M059J (cell line): ENCODE measurements around the gene CC2D1A. TPM values are rescaled to one million over a fixed set of nuclear protein-coding genes. Genes with fewer than 3 reads are reported as not detected.
A peak's percentile ranks its signal among the peaks of the same experiment; 100 is the strongest.

ENCODE experiments used
- DNase-seq: peaks from one replicate; pipeline ENCODE4 v3.0.0-alpha.2; 2012; ENCODE audit warnings: low read depth
- total RNA-seq: library from RNA; depleted of rRNA; stranded (reverse); fragments of >200 nt; shearing (Covaris generic); gene quantifications from 2 replicates; pipeline ENCODE4 v1.2.3, GENCODE V29; 2014

CC2D1A gene
- total RNA-seq, 1 experiment from 2014 or later = 25.1 TPM

DNA sequence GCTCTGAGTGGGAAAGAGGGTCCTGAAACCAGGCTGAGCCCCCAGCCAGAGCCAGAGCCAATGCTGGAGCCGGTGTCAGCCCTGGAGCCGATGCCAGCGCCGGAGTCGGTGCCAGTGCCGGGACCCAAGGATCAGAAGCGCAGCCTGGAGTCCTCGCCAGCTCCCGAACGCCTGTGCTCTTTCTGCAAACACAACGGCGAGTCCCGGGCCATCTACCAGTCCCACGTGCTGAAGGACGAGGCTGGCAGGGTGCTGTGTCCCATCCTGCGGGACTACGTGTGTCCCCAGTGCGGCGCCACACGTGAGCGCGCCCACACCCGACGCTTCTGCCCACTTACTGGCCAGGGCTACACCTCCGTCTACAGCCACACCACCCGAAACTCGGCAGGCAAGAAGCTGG, 28.7 kb upstream of the CC2D1A start:
- no peak for DNase-seq

DNA sequence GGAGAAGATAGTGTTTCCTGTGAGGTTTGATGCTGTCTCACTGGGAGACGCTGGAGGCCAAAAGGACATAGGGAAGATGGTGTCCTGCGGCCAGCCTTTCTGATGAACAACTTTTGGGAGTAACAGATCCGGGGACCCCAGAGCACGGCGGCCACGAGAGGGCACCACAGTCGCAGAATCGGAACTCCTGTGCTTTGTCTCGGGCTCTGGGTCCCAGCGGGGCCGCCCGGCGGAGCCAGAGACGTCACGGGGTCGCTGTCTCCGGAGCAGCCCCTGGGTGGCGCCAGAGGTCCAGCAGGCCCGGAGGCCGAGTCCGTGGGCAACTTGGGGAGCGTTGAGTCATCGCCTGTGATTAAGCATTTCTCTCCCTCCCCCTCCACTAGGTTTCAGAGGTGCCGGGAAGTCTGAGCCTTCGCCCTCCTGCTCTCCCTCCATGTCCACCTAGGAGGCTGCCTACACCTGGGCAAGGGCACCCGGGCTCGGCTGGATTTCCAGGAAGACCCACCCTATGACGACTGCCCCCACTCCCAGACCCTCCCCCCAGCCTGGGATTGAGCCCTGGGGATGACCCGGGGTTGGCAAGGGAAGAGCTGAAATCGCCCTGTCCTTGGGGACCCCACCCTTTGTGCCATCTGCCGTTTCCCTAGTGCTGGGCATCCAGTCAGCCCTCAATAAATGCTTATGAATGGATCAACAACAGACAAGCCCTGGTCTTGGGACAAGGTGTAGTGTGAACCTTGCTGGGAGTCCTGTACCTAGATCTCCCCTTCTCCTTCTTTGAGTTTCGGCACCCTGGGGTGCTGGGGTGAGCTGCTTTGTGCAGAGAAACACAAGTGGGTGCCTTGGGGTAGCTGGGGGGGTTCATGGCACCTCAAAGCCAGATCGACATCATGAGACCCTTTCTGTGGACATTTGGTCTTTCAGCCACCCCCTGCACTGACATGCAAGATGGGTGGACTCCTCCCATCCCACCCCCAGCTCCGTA, 25.6 kb upstream of the CC2D1A start:
- peak; percentile 95 for DNase-seq

- peak; percentile 61 for DNase-seq
Measured at GRCh38 chr19:13881251-13881691, 24.7 kb upstream of the CC2D1A start.

DNA sequence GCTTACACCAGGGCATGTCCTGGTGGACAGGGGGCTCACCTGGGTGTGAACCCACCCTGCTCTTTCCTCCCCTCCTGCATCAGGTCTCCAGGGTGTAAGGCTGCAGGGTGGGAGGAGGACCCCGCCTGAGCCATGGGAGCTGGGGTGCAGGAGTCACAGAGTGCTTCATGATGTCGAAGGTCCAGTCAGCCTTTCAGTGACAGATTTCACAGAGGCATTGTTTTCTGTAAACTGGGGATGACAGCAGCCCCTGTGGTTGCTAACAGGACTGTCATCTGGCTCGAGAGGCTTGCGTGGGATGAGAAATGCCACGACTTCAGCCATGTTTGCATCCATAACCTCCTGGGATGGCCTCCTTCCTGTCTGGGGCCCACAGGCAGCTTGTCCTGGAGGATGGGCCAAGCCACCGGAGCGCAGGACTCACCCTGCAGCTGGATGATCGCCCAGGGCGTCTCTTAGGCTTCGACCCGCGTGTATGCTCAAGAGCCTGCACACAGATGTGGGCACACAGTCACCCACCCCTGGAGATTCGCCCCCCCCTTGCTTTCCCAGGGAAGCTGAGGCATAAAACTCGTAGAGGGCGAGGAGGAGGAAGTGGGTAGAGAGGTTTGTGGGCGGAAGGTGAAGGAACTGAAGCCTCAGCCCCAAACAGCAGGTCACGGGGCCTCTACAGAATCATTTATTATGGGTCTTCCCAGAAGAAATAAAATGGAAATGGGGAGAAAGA, 24.1 kb upstream of the CC2D1A start:
- DNase-seq = peak; percentile 57

- no peak for DNase-seq
Measured at GRCh38 chr19:13882419-13882795, 23.6 kb upstream of the CC2D1A start.

DNA sequence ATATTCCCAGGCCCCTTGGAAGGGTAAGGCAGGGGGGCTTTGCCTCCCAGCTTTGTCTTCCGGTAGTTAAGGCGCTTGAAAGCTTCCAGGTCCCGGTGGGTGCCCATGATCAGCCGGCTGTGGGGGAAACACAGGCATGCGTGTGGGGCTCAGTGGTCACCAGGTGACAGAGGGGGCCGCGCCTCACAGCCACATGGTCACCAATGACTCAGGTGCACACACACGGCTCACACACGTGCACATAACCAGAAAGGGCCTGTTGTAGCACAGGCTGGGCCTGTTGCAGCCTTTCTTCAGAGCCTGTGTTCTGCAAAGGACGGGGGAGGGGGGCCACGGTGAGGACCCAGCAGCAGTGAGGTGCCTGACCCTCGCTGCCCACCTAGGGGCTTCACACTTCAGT, 23.2 kb upstream of the CC2D1A start:
- no peak for DNase-seq

GRCh38 chr19:13883516-13884064, 22.4 kb upstream of the CC2D1A start:
- no peak for DNase-seq

DNA sequence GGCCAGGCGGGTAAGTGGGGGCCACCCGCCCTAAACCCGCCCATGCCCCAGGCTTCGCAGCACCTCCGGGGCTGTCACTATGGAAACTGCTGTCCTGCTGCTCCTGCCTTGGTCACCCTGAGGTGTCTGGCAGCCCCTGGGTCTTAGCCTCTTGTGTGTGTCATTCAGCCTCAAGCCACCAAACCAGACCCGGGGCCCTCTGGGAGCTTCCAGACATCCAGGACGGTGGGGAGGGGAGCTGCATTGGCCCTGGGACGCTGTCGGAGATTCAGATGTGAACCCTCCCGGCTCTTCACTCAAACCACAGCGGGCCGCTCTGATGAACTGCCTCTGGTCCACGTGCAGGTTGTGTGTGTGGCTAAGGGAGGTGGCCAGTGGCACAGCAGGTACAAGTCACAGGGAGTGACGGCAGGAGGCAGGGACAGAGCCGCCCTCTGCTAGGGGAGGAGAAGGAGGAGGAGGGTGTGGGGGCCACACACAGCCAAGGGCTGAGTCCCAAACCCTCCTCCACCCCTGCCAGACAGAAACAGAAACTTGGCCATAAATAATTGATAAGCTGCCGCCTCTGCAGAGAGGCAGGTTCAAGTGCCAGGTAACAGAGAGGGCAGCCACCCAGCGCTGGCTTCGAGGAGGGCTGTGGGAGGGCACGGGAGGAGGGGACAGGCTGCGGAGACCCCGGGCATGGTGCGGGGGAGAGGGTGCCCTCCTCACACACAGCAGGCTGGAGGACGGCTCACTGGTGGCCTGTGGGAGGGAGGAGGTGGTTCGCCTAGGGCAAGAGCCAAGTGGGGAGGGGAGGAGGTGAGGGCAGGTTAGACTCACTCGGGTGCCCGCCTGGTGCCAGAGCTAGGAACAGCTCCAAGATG, 21.0 kb upstream of the CC2D1A start:
- no peak for DNase-seq

DNA sequence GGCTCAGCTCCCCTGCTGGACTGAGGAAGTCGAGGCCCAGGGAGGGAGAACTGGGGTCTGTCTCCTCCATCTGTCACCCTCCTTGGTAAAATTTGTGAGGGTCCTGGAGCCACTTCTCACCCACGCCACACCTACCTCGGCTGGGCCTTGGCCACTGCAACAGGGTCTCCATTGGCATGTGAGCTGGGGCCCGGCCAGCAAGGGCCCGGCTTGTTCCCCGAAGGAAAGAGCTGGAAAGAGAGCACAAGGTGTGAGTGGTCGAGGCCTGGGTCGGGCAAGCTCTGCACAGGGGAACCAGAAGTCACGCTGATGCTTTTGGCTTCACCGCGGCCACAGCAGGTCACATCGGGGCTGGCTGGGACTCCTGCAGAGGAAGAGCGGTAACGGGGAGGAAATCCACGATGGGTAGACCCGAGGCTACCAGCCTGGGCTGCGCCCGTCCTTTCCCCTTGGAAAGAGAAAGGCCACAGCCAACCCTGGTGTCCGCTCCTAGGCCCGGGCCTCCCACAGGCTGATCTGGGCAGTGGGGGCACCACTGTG, 20.1 kb upstream of the CC2D1A start:
- DNase-seq = no peak

- no peak for DNase-seq
Measured at GRCh38 chr19:13887018-13887436, 19.0 kb upstream of the CC2D1A start.

- peak; percentile 51 for DNase-seq
Measured at GRCh38 chr19:13887517-13887916, 18.5 kb upstream of the CC2D1A start.

DNA sequence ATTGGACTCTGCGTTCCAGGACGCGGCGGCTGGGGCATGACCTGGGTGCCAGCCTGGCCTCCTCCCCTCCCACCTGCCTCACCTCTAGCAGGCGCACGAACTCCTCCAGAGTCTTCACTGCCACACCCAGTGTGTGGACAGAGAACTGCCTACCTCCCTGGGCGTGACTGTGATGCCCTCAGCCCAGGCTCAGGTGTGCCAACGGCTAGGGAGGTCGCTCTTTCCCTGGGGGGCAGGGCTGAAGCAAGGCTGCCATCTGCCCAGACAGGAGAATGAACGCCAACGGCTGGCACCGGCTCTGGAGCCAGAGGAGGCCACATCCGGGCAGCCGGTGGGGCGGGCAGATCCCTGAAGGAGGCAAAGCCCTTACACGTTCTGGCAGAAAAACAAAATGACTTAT, 17.7 kb upstream of the CC2D1A start:
- no peak for DNase-seq

- no peak for DNase-seq
Measured at GRCh38 chr19:13890136-13890535, 15.9 kb upstream of the CC2D1A start.

DNA sequence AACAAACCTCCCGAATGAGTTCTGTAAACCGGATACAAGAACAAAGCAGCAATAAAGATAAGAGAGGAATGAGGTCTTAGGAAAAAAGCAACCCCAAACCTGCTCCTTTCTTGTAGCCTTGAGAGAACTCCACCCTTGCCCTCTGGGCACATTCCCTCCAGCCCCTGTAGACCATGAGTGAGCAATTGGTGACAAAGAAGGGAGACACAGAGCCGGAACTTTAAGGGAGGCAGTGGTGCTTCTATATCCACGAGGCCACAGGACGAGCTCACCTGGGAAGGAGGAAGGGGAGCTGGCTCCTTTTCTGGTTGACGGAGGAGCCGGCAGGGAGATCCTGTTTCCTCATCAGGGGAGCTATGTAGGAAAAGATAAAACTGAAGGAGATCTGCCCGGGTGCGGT, 13.1 kb upstream of the CC2D1A start:
- no peak for DNase-seq

GRCh38 chr19:13894552-13894951, 11.4 kb upstream of the CC2D1A start:
- no peak for DNase-seq

GRCh38 chr19:13896227-13896626, 9.8 kb upstream of the CC2D1A start:
- DNase-seq = no peak

GRCh38 chr19:13899393-13899792, 6.6 kb upstream of the CC2D1A start:
- no peak for DNase-seq

GRCh38 chr19:13899912-13900584, 6.0 kb upstream of the CC2D1A start:
- peak; percentile 35 for DNase-seq

GRCh38 chr19:13902993-13903555, 2.9 kb upstream of the CC2D1A start:
- DNase-seq = no peak

GRCh38 chr19:13906521-13906904, 512 bp downstream of the CC2D1A start:
- no peak for DNase-seq
